GM12891 (cell line): ENCODE data around the gene PCSK4.

Source experiments
- PAX5 ChIP-seq: IDR thresholded peaks from 2 replicates; pipeline ENCODE4 v1.6.1; 2011; ENCODE audit warnings: low read length, moderate library complexity, mild to moderate bottlenecking; ENCODE audit not compliant: insufficient read depth, severe bottlenecking
- POLR2A ChIP-seq: IDR thresholded peaks from 2 replicates; pipeline ENCODE4 v1.6.1; 2011; ENCODE audit warnings: low read depth, low read length, control low read depth
- POLR2AphosphoS5 ChIP-seq: IDR thresholded peaks from 2 replicates; pipeline ENCODE4 v1.6.1; 2011; ENCODE audit warnings: low read depth, low read length, control low read depth
- POU2F2 ChIP-seq: IDR thresholded peaks from 2 replicates; pipeline ENCODE4 v1.6.1; 2011; ENCODE audit warnings: low read depth, mild to moderate bottlenecking, control low read depth, low read length, moderate library complexity
- SPI1 ChIP-seq: IDR thresholded peaks from 2 replicates; pipeline ENCODE4 v1.6.1; 2011; ENCODE audit warnings: low read depth, low read length, control low read depth
- TAF1 ChIP-seq: IDR thresholded peaks from 2 replicates; pipeline ENCODE4 v1.6.1; 2011; ENCODE audit warnings: low read depth, low read length, control low read depth

DNA sequence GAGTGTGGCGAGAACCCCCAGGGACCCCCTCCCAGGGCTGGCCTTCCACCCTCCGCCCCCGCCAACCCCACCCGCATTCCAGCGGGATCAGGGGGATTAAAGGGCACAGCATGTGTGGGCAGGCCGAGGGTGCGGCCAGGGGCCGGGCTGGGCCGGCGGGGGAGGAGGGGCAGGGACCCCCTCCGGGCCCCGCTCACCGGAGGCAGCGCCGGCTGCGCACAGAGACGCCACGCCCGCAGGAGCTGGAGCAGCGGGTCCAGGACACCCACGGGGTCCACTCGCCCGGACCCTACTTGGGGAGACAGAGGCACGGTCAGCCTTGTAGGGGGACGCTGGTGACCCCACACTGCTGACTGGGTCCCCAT, 20.3 kb upstream of the PCSK4 start:
- TF ChIP-seq POLR2AphosphoS5: no peak
- no peak for TF ChIP-seq POLR2A
- no peak for TF ChIP-seq POU2F2
- TF ChIP-seq TAF1: no peak
- TF ChIP-seq SPI1: no peak
- no peak for TF ChIP-seq PAX5
